Glomerular visceral epithelial cell (primary cell): ENCODE measurements around the gene VSIR.

Experiments used
- DNase-seq: peaks from one replicate; pipeline ENCODE4 v3.0.0-alpha.2; 2016; ENCODE audit errors: extremely low spot score

The VSIR gene

GRCh38 chr10:71773221-71773971, at the start of gene VSIR:
Gene VSIR, minus strand, starts transcription at chr10:71773520. Its CDS starts 81 bp downstream, at chr10:71773439.
- peak; percentile 72 for DNase-seq

- peak; percentile 59 for DNase-seq
Measured at GRCh38 chr10:71821909-71822763, 48.8 kb upstream of the VSIR start.

GRCh38 chr10:71820966-71821365, 47.6 kb upstream of the VSIR start:
- DNase-seq = no peak

GRCh38 chr10:71819985-71820384, 46.7 kb upstream of the VSIR start:
- DNase-seq = no peak

- no peak for DNase-seq
Measured at GRCh38 chr10:71819441-71819861, 46.1 kb upstream of the VSIR start.

- no peak for DNase-seq
Measured at GRCh38 chr10:71818674-71819260, 45.4 kb upstream of the VSIR start.

- no peak for DNase-seq
Measured at GRCh38 chr10:71817831-71818655, 44.7 kb upstream of the VSIR start.

- no peak for DNase-seq
Measured at GRCh38 chr10:71816936-71817618, 43.8 kb upstream of the VSIR start.

- no peak for DNase-seq
Measured at GRCh38 chr10:71816421-71816851, 43.1 kb upstream of the VSIR start.

- DNase-seq = no peak
Measured at GRCh38 chr10:71815515-71816130, 42.3 kb upstream of the VSIR start.

- DNase-seq = no peak
Measured at GRCh38 chr10:71814922-71815411, 41.6 kb upstream of the VSIR start.

- DNase-seq = no peak
Measured at GRCh38 chr10:71812913-71813590, 39.7 kb upstream of the VSIR start.

GRCh38 chr10:71812016-71812912, 38.9 kb upstream of the VSIR start:
- DNase-seq = peak; percentile 60

GRCh38 chr10:71811351-71811750, 38.0 kb upstream of the VSIR start:
- DNase-seq = no peak

GRCh38 chr10:71810048-71810750, 36.9 kb upstream of the VSIR start:
- no peak for DNase-seq

- DNase-seq = no peak
Measured at GRCh38 chr10:71809628-71810027, 36.3 kb upstream of the VSIR start.

- no peak for DNase-seq
Measured at GRCh38 chr10:71807557-71808510, 34.5 kb upstream of the VSIR start.
